GM19468 (cell line): ENCODE data around the gene GRM8.
"Not testable (repeated sequence)": the region's sequence is repeated elsewhere in the genome, so short reads cannot be mapped to it uniquely, and the experiment has no call there.

Source experiments
- ATAC-seq: cut with Tn5 transposase; IDR thresholded peaks from one replicate; pipeline ENCODE4 v1.9.1; 2021; ENCODE audit warnings: mild to moderate bottlenecking, moderate library complexity, moderate number of reproducible peaks; ENCODE audit not compliant: unreplicated experiment; ENCODE audit errors: extremely low read depth

GRM8 gene

DNA sequence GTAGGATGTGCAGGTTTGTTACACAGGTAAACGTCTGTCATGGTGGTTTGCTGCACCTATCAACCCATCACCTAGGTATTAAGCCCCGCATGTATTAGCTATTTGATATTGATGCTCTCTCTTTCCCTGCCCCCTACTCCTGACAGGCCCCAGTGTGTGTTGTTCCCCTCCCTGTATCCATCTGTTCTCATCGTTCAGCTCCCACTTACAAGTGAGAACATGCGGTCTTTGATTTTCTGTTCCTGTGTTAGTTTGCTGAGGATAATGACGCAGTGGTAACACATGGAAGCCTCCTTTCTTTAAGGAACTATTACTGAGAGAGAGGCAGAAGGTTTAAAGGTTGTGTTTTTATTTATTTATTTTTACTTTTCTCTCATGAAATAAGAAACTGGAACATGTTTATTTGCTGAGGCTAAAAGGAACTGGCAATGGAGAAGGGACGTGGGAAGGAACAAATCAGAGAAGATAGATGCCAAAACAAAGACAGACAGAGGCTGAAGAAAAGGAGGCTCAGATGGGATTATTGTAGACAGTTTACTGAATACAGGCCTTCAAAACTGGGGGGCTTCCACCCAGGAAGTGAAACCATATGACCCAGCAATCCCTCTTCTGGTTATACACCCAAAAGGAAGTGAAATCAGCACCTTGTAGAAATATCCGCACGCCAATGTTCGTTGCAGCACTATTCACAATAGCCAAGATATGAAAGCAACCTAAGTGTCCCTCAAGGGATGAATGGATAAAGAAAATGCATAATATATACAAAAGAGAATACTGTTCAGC is 556.3 kb downstream of the GRM8 start:
- ATAC-seq, result peak; percentile 13

DNA sequence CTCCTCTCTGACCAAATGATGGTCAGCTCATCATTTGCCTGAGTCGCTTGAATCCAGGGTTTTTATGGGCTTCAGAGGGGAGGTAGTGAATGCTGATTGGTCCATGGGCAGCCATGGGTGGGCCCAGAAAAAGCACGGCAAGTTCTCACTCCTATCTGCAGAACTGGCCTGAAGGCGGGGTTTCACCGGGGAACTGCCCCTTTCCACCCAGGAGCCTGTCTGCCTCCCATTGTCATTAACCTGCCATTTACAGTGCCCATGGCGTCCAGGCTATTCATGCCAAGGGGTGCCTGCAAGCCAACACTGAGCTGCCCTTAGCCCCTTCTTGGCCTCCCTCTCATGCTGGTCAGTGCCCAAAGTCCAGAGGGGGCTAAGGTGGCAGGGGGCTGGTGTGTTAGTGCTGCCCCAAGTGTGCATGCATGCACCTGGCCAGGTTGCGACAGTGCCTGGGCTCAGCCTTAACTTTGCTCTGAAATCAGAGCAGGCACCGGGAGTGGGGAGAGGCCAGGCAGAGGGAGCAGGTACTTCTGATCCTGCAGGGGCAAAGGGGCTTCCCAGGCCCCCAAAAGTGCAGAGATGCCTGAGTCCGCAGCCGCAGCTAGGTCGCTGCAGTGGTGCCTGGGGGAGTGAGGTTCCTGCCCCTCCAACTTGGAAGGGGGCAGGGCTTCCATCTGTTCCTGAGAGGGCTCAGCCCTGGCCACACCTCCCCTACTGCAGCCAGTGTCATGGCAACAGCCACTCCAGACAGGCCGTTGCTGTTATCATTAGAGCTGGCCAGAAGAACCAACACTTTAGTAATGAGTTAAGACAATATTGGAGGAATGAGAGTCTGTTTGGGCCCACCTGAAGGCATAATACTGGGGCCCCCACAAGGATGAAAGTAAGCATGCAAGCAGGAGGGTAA is 561.6 kb downstream of the GRM8 start:
- no peak for ATAC-seq

DNA sequence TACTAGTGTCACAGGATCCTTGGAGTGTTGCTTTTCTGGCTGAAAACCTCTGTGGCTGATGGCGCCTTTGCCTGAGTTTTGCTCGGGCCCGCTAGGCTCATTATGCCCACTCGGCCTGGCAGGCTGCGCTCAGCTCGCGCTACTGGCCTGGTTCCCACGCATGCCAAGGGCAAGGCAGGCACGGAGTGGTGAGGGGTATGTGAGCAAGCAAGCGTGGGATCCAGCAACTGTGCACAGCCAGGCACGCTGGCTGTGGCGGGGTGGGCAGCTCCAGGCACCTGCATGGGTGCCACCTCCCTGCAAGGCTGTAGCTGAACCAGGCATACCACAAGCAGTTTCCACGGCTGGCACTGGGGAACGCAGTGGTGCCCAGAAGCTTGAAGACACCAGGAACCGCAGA is 562.6 kb downstream of the GRM8 start:
- no peak for ATAC-seq

DNA sequence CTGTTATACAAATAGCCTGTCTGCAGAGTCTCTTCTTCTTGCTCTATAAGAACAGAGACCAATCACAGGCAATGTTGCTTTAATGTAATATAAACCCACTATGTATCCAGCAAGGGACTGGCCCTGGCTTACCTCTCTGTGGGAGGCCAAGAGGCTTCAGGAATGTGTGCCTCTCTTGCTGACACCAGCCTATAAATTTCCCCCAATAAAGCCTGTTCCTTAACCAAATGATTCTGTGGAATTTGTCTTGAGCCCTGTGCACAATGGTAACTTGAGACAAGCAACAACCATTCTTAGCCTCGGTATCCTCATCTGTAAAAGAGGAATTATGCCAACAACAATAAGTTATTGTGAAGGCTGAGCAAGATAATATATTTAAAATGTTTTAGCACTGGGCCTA is 563.7 kb downstream of the GRM8 start:
- no peak for ATAC-seq

DNA sequence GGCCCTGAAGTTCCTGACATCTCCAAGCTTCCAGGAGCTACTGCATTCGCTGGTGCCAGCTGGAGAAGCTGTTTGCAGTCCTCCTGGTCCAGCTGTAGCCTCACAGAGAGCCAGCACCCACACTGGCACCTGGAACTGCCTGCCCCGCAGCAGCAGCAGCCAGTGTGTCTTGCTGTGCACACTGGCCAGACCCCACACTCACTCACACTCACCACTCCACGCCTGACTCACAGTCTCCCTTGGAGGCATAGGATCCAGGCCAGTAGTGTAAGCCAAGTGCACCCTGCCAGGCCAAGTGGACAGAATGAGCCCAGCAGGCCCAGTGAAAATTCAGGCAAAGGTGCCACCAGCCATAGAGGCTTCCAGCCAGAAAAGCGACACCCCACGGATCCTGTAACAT is 566.3 kb downstream of the GRM8 start:
- ATAC-seq, result no peak

DNA sequence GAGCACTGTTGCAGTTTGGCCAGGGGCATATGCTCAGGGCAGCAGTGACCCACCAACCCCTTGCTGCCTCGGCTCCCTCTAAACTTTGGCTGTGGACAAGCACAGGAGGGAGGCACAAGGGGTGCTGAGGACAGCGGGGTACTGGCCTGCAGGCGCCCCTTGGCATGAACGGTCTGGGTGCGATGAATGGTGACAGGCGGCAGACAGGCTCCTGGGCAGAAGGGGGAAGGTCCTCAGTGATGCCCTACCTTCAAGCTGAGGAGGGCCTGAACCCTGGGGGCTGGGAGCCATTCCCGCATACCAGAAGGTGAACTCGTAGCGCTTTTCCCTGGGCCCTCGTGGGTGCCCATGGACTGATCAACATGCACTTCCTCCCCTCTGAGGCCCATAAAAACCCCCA is 567.1 kb downstream of the GRM8 start:
- no peak for ATAC-seq

DNA sequence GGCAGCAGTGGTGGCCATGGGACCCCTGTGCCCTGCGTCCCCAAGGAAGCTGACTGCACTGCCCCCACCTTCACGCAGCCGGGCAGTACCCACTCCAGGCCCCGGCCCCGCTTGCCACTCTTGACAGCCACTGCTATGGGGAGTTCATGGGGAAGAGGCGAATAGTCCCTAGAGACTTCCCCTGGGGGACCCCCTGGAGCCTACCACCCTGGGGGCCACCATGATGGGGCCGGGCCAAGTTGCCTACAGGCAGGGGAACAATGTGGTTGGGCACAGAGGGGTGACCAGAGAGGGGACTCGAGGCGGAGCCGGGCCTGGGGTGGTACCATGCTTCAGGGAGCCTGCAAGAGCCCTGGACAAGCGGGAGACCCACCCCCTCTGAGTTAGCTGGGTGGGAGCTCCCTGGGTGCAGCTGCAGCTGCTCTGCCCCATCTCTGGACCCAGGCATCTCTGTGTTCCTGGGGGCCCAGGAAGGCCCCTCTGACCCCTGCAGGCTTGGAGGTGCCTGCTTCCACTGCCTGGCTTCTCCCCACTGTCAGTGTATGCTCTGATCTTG is 567.6 kb downstream of the GRM8 start:
- no peak for ATAC-seq

DNA sequence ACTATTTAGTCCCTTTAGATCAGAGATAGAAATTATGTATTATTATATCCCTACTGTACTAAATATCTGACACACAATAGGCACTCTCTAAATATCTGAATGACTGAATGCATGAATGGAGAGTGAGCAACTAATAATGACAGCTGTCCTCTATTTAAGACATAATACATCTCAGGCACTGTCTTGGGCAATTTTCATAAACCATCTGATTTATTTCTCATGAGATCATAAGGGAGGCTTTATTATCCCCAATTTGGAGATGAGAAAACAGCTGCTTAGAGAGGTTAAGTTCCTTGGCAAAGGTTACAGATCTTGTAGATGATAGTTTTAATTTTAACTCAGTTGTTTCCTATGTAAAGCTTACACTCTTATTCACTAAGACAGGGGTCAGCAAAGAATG is 570.6 kb downstream of the GRM8 start:
- no peak for ATAC-seq

DNA sequence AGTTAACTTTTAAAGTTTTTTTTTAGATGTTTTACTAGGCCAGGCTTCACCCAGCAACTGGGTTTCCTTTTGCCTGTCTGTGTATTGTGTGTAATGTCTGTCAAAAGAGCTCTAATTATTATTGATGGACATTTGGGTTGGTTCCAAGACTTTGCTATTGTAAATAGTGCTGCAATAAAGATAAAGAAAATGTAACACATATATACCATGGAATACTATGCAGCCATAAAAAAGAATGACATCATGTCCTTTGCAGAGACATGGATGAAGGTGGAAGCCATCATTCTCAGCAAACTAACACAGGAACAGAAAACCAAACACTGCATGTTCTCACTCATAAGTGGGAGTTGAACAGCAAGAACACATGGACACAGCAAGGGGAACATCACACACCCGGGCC is 584.0 kb downstream of the GRM8 start:
- not testable (repeated sequence) for ATAC-seq

DNA sequence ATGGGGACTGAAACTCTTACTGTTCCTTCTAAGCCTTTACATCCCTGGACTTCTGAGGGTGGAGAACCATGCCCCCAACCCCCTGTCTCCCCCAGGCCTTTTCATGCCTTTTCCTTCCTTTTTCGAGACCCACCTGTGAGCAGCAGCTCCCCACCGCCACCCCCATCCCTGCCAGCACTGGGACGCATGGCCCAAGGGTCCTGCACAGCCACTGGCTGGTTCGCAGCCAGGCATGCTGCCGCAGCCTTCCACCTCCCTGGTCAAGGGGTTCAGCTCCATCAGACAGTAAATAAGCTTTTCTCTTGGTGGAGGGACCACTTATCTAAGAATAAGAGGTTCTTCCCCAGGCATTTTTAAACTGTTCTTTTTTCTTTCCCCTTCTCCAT is 584.4 kb downstream of the GRM8 start:
- ATAC-seq, result no peak

DNA sequence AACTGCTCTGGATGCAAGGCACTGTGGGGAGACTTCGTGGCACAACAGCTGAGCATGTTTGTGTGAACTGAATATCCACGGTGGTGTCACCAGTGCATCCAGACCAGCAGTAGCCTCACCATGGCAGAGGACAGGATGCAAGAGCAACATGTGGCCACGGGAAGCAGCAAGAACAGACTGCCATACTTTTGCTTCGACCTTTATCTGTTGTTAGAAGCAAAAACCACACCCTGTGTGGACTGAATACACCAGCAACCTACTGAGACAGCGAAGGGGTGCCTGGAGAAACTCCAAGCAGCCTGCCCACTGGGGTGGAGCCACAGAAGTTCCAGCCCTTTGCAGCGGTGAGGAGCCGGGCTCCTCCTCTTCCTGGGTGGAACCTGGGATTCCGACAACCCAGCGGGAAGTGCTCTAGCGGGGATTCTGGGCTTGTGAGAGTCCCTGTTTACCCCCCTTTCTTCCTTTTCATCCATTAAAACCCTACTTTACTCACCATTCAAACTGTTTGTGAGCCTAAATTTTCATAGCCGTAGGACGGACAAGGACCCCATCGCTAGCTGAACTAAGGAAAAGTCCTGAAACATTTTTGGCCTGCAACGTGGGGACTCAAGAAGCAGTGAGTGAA is 584.9 kb downstream of the GRM8 start:
- no peak for ATAC-seq

DNA sequence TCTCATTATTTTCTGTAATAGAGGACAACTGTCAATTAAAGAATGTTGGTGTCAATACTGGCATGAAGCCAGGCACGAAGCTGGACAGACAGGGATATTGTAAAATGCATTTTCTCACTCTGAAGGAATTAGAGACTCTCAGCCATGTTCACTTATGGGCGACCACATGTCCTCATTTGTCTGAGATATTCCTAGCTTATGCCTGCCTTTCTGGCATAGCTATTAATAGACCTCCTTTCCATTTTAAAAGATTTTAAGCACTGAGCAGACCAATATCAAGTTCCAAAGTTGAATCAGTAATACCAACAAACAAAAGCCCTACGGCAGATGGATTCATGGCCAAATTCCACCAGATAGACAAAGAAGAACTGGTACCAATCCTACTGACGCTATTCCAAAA is 589.9 kb downstream of the GRM8 start:
- no peak for ATAC-seq

DNA sequence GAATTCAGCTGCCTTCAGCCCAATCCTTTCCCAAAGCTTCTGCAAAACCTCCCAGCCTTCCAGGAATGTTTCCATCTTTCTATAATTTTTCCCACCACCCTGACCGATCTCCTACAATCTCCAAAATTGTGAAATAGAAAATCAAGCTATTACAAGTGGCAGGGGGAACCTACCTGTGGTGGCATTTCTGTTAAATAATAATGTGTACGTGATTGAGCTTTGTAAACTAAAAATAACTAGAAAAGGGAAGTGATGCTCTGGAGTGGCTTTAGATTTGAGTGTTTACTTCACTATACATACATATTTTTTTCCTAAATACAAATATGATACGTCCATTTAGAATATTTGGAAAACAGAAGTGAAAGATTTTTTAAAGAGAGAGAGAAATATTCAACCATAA is 593.6 kb downstream of the GRM8 start:
- peak; percentile 82 for ATAC-seq

DNA sequence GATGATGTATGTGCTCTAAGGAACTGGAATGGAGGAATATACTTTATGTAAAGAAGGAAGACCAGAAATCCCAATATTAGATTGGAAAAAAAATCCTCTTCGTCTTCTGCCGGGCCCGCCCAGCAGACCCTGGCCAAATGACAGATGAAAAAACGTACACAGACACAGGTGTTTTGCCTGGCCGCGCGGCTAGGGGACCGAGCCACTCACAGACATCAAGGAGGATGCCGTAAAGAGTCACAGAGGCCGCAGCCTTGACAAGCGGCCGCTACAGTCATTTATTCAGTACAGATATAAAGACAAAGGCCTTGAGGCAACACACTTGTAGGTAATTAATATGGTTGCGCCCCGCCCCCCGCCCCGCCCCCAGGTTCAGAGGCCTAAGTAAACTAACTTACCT is 594.1 kb downstream of the GRM8 start:
- ATAC-seq, result no peak

DNA sequence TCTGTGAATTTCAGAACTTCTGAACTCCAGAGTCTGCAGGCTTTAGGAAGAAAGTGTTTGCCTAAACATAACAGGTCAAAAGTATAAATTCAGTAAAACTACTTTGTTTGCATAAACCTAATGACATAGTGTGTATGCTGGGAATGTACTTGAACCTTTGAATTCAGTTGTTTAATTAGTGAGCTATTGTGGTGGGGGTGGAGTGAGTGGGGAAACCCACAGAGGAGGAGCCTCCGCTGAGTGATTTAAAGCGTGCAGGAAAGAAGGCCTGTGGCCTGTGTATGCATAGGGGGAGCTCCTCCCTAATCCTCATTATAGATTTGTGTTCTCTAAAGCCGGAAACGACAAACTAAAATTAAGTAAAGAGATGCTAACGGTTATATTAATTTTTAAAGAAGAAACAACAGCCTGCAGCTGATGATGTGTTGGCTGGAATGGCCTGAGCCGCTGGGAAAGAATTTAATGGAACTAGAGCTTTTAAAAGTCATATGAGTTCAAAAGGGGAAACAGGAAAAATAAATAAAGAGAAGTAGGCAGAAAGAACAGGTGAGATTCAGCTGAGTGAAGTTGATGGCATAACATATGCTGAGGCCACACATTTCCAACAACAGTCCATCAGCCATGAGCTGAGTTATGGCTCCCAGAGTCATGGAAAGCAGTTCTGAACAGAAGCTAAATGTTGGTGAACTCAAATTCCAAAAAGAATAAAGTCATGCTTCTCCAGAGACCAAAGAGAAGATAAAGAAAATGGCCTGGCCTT is 595.0 kb downstream of the GRM8 start:
- peak; percentile 54 for ATAC-seq

DNA sequence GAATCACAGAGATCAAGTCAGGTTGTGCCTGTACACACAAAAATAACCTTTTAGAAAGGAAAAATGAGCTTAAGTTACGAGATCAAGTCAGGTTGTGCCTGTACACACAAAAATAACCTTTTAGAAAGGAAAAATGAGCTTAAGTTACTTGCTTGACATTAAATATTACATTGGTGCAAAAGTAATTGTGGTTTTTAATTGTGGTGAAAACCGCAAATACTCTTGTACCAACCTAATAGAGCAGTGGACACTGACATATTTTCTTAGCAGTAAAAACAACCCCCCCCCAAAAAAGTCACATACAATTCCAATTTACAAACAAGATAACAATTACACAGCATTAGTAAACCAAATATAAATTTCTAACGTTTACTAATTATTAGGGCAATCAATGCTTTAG is 595.6 kb downstream of the GRM8 start:
- ATAC-seq, result no peak

DNA sequence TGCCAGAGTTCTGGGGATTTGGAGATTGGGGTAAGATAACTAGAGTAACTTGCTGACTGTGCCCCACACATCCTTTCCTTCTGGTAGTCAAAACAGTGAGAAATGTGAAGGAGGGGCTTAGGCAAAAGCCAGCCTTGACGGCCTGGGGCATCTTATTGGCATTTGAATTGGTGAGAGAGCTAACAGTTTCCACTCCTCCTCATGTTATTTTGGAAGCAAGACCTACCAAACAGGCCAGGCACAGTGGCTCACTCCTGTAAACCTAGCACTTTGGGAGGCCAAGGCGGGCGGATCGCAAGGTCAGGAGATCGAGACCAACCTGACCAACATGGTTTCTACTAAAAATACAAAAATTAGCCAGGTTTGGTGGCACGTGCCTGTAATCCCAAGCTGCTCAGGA is 596.6 kb downstream of the GRM8 start:
- ATAC-seq, result no peak

DNA sequence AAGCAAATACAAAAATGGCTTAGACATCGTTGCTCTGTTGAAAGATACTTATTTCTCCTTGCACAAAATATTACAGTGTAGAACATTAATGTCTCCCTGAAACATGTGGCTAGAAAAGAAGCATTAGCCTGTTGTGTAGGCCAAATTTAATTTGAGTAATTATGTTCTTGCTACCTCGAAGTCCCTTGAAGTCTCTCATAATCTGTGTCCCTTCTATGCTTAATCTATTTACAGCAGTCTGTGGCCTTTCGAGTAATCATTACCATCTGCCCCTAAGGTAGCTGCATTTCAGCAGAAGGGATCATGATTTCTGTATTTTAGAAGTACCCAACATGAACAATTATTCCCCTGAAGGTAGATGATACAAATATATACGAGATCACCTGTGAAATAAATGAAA is 615.2 kb downstream of the GRM8 start:
- ATAC-seq, result no peak

DNA sequence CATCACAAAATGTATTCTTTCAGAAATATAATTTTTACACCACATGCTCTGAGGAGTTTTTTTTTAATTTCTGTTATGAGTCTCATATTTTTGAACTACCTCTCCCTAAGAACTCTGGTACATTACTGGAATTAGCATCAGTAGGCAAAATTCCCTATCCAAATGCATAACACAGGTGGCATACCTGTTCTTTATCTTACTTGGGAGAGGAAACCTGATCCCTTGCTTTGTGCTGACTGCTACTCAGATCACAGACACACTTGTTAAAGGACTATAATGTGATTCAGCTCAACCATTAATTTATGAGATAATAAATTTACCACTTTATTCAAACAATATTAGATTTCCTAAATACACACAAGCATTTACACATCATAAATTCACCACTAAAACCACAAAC is 617.2 kb downstream of the GRM8 start:
- ATAC-seq, result no peak

DNA sequence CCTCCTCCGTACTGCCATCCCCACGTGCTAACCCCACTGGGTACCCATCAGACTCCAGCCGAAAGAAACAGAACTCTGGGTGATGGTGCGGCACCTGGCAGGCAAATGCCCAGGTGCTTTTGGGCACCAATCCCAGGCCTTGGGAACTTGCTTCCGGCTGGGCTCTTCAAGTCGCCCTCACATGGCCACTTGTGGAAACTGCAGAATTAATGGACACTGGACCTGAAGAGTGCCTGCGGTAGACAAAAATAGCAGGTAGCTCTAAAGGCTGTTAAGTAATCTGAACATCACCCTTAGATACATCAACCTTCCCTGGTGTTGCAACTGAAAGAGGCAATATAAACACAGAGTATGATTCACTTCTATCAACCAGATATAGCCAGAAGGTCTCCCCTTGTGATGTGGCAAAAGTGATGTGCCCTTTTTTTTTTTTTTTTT is 644.4 kb downstream of the GRM8 start:
- ATAC-seq, result no peak
